CD8-positive, alpha-beta memory T cell (primary cell): ENCODE measurements around the gene ROM1. TPM values are rescaled to one million over a fixed set of nuclear protein-coding genes. Genes with fewer than 3 reads are reported as not detected.
"Not testable (repeated sequence)": the region's sequence is repeated elsewhere in the genome, so short reads cannot be mapped to it uniquely, and the experiment has no call there.

Source experiments
- CTCF ChIA-PET: fragments of 350-600 bp; sonication (Branson Sonifier 250); formaldehyde crosslinking; loops from one replicate; lab custom pipeline; 2021; ENCODE audit warnings: antibody characterized with exemption; lab: Charles Lee
- POLR2A ChIA-PET: fragments of 350-600 bp; sonication (Branson Sonifier 250); formaldehyde crosslinking; loops from one replicate; lab custom pipeline; 2021; ENCODE audit warnings: antibody characterized with exemption; lab: Charles Lee
- DNase-seq, 5 donors: peaks; one replicate each; pipeline versions ENCODE4 v3.0.0 to v3.0.0-alpha.2; 2020 to 2022; ENCODE audit warnings: mixed read lengths in 1 of 5
- H3K27ac ChIP-seq: one replicate; pipeline ENCODE4 v1.7.0; 2013; ENCODE audit warnings: low read depth, mild to moderate bottlenecking, low read length, moderate library complexity
- H3K27me3 ChIP-seq: 2 replicates; pipeline ENCODE4 v1.7.0; 2013; ENCODE audit warnings: low read length, mild to moderate bottlenecking; ENCODE audit not compliant: insufficient read depth, poor library complexity, severe bottlenecking
- H3K36me3 ChIP-seq: 2 replicates; pipeline ENCODE4 v1.7.0; 2013; ENCODE audit warnings: mild to moderate bottlenecking, low read length, moderate library complexity; ENCODE audit not compliant: insufficient read depth
- H3K4me1 ChIP-seq: 2 replicates; pipeline ENCODE4 v1.7.0; 2013; ENCODE audit warnings: mild to moderate bottlenecking, low read length, moderate library complexity; ENCODE audit not compliant: insufficient read depth
- H3K4me3 ChIP-seq: 2 replicates; pipeline ENCODE4 v1.7.0; 2013; ENCODE audit warnings: mild to moderate bottlenecking, low read length
- H3K9me3 ChIP-seq: 2 replicates; pipeline ENCODE4 v1.7.0; 2013; ENCODE audit warnings: mild to moderate bottlenecking, low read length
- H3K27ac Mint-ChIP-seq, 8 donors: one replicate each; pipeline ENCODE4 v1.8.0; 2020 to 2021; ENCODE audit warnings: mixed read lengths in 8 of 8, mild to moderate bottlenecking in 6 of 8, inconsistent platforms in 3 of 8, moderate library complexity in 3 of 8
- H3K27me3 Mint-ChIP-seq, 2 donors: one replicate each; pipeline ENCODE4 v1.8.0; 2020 to 2021; ENCODE audit warnings: mixed read lengths in 2 of 2, mild to moderate bottlenecking in 1 of 2, moderate library complexity in 1 of 2
- H3K36me3 Mint-ChIP-seq, 3 donors: one replicate each; pipeline ENCODE4 v1.8.0; 2020 to 2021; ENCODE audit warnings: mixed read lengths in 3 of 3, inconsistent platforms in 1 of 3, mild to moderate bottlenecking in 1 of 3
- H3K4me1 Mint-ChIP-seq, 3 donors: one replicate each; pipeline ENCODE4 v1.8.0; 2020 to 2021; ENCODE audit warnings: mixed read lengths in 3 of 3, inconsistent platforms in 1 of 3, mild to moderate bottlenecking in 1 of 3
- H3K4me3 Mint-ChIP-seq, 7 donors: one replicate each; pipeline ENCODE4 v1.8.0; 2020 to 2021; ENCODE audit warnings: mixed read lengths in 7 of 7, mild to moderate bottlenecking in 6 of 7, moderate library complexity in 4 of 7, inconsistent platforms in 2 of 7
- H3K9me3 Mint-ChIP-seq, 5 donors: one replicate each; pipeline ENCODE4 v1.8.0; 2020 to 2022; ENCODE audit warnings: mixed read lengths in 5 of 5, mild to moderate bottlenecking in 3 of 5, moderate library complexity in 2 of 5, inconsistent platforms in 1 of 5
- polyA plus RNA-seq: library from polyadenylated mRNA; unstranded; fragments of 300-500 nt; fragmentation: Illumina TruSeq; gene quantifications from one replicate; pipeline ENCODE4 v1.2.3, GENCODE V29; 2021
- total RNA-seq, 2 experiments: library from RNA; stranded (reverse); gene quantifications; one replicate each; pipeline ENCODE4 v1.2.3, GENCODE V29; 2021

The ROM1 gene
- total and polyA plus RNA-seq, 3 experiments from 2014 or later = 1.7 to 5.3 (median 4.9) TPM

DNA sequence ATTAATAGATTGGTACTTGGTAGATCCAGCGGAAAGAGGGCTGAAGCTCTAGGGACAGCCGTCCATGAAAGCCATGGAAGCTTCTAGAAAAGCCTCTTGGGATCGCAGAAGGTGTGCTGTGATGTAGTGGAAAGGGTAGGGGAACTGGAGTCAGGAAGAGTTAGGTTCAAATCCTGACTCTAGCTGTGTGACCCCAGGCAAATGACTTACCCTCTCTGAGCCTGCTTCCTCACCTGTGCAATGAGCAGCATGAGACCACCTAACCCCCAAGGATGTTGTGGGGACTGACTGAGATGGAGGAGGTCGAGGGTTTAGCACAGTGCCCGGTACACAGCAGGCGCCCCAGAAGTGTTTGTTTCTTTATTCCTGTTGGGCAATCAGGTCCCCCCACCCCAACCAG, 2.7 kb upstream of the ROM1 start:
- H3K4me1 ChIP-seq = peaks cover 30% of the 10 kb centered on the region

DNA sequence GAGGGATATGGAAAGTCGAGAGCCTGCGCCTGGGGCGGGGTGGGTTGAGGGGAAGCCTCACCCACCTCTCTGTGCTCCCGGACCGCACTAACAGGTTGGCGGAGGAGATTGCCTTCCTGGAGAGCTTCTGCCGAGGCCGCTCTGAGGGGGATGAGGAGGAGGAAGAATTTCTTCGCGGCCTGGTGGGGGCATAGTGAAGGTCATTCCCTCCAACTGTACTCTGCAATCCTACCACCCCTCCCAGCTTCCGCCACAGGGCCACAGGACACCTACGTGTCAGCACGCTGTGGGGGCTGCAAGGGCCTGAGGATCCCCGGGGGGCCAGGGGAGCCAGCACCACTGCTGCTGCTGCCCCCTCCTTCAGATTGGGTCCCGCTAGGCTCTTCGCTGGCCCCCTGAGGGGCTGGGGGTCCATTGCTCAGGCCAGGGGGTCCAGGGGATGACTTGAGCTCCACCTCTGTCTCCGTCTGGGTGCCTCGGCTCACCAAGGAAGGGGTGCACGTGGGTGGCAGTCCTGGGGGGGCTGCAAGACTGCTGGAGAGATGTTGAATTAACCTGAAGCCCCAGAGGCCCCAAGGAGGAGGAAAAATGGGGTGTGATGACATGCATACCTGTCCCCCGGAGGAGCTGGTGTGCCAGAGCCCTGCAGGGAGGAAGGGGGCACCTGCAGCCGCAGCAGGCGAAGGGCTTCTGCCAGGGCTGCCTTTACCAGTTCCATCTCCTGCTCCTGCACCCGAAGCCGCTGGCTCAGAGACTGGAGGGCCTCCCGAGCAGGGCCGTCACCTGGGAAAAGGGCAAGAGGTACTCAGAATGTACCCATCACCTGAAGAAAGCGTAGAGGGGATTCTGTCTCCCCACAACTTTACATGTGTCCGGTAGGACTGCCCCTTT, 2.0 kb upstream of the ROM1 start:
- Histone ChIP-seq H3K27ac (peak overlapping the region; percentile 83), H3K36me3 (peaks cover 31% of the 10 kb centered on the region), H3K4me1 (peaks cover 30% of the 10 kb centered on the region), H3K4me3 (peak overlapping the region; percentile 76), H3K9me3 (no peaks in the 10 kb centered on the region), H3K27me3 (no peaks in the 10 kb centered on the region)
- Mint-ChIP-seq H3K27ac (peak overlapping the region; percentile 92 to 99 (median 97)), H3K9me3 (no peaks in the 10 kb centered on the region), H3K27me3 (no peaks in the 10 kb centered on the region), H3K4me1 (peaks cover 39 to 69% (median 44%) of the 10 kb centered on the region in 3 donors), H3K4me3 (peak overlapping the region; percentile 89 to 99 (median 95)), H3K36me3 (peaks cover 0 to 60% (median 7%) of the 10 kb centered on the region in 3 donors)
- no peak for DNase-seq
- CTCF ChIA-PET = interaction anchor here (0.5 to 3.8 kb wide), 14 partner anchors 9 to 237 kb away, joined by 3 to 15 read pairs (median 4); partner anchors contain the start of genes B3GAT3, C11orf98, CSKMT and INTS5
- POLR2A ChIA-PET = interaction anchor here (0.6 to 5.4 kb wide), 8 partner anchors 9 to 270 kb away, joined by 3 to 32 read pairs (median 5); partner anchors contain the start of genes B3GAT3, C11orf98, CSKMT and GANAB

More for the DNA sequence above, 2.7 kb upstream of the ROM1 start:
- H3K4me3 ChIP-seq = no peak overlapping the region
- Mint-ChIP-seq H3K4me1 (peaks cover 39 to 72% (median 44%) of the 10 kb centered on the region in 3 donors), H3K36me3 (peaks cover 0 to 66% (median 7%) of the 10 kb centered on the region in 3 donors), H3K27ac (peak overlapping the region; percentile 50 to 98 (median 77)), H3K4me3 (peak overlapping the region; percentile 64 to 89 (median 78)), H3K9me3 (no peaks in the 10 kb centered on the region), H3K27me3 (no peaks in the 10 kb centered on the region)
- no peaks in the 10 kb centered on the region for H3K9me3 ChIP-seq
- H3K27ac ChIP-seq = peak overlapping the region; percentile 83
- H3K36me3 ChIP-seq = peaks cover 37% of the 10 kb centered on the region
- no peak for DNase-seq
- POLR2A ChIA-PET = interaction anchor here (0.5 to 5.4 kb wide), 4 partner anchors 8 to 176 kb away, joined by 3 to 32 read pairs (median 15); partner anchors contain the start of genes MTA2 and TUT1
- CTCF ChIA-PET = interaction anchor here (0.5 to 3.8 kb wide), 5 partner anchors 10 to 55 kb away, joined by 3 to 15 read pairs (median 6); partner anchors contain the start of genes B3GAT3, C11orf98 and CSKMT
- H3K27me3 ChIP-seq = no peaks in the 10 kb centered on the region

DNA sequence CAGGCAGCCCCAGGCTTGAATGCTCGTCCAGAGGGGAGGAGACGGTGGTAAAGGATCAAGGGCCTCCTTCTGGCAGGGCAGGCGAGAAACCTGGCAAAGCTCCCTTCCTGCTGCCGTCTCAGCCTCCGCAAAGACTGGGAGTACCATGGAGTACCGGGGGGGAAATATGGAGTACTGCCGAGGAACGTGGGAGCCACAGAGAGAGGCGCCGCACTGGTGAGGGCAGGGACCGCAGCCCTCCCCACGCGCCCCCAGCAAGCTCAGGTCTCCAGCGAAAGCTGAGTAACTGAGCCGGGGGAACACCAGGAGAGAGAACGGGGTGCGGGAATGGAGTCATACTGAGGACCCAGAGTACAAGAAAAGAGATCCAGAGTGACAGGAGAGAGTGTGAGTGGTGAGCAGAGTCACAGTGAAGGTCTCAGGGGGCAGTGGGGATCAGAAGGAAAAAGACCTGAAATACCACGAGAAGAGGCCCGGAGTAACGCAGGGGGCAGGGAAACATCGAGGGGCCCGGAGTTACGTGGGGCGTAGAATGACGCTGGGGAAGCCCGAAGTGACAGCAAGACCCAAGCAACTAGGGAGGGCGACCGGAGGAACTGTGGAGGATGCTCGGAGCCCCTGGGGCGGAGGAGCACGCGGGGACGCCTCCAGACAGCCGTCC, 1.2 kb upstream of the ROM1 start:
- Histone ChIP-seq H3K27ac (peak overlapping the region; percentile 83), H3K4me1 (peaks cover 30% of the 10 kb centered on the region), H3K4me3 (peak overlapping the region; percentile 76), H3K36me3 (peaks cover 26% of the 10 kb centered on the region), H3K27me3 (no peaks in the 10 kb centered on the region), H3K9me3 (no peaks in the 10 kb centered on the region)
- no peaks in the 10 kb centered on the region for H3K27me3 Mint-ChIP-seq
- no peaks in the 10 kb centered on the region for H3K9me3 Mint-ChIP-seq
- ChIA-PET POLR2A (interaction anchor here (1.0 to 5.4 kb wide), 7 partner anchors 10 to 269 kb away, joined by 3 to 32 read pairs (median 7); partner anchors contain the start of genes B3GAT3, C11orf98, CSKMT and GANAB), CTCF (interaction anchor here (0.5 to 3.8 kb wide), 16 partner anchors 9 to 237 kb away, joined by 3 to 15 read pairs (median 4); partner anchors contain the start of genes B3GAT3, BSCL2, C11orf98 and CSKMT)
- peaks cover 0 to 62% (median 7%) of the 10 kb centered on the region in 3 donors for H3K36me3 Mint-ChIP-seq
- peaks cover 39 to 68% (median 44%) of the 10 kb centered on the region in 3 donors for H3K4me1 Mint-ChIP-seq
- peak in 2 of 5 donors; percentile 16 to 58 for DNase-seq
- H3K27ac Mint-ChIP-seq = peak overlapping the region; percentile 92 to 99 (median 97)
- H3K4me3 Mint-ChIP-seq = peak overlapping the region; percentile 89 to 99 (median 95)

DNA sequence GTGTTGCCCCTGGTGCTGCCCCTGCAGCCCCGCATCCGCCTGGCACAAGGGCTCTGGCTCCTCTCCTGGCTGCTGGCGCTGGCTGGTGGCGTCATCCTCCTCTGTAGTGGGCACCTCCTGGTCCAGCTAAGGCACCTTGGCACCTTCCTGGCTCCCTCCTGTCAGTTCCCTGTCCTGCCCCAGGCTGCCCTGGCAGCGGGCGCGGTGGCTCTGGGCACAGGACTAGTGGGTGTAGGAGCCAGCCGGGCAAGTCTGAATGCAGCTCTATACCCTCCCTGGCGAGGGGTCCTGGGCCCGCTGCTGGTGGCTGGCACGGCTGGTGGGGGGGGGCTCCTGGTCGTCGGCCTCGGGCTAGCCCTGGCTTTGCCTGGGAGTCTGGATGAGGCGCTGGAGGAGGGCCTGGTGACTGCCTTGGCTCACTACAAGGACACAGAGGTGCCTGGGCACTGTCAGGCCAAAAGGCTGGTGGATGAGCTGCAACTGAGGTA, 278 bp downstream of the ROM1 start:
- no peaks in the 10 kb centered on the region for H3K9me3 Mint-ChIP-seq
- H3K4me1 ChIP-seq = peaks cover 30% of the 10 kb centered on the region
- peak overlapping the region; percentile 15 to 88 (median 67) for H3K4me3 Mint-ChIP-seq
- no peaks in the 10 kb centered on the region for H3K27me3 Mint-ChIP-seq
- H3K27ac ChIP-seq = peak overlapping the region; percentile 83
- H3K36me3 ChIP-seq = peaks cover 18% of the 10 kb centered on the region
- no peak for DNase-seq
- H3K27me3 ChIP-seq = no peaks in the 10 kb centered on the region
- H3K36me3 Mint-ChIP-seq = peaks cover 0 to 55% (median 5%) of the 10 kb centered on the region in 3 donors
- peak overlapping the region in 7 of 8 donors; percentile 63 to 92 (median 84) for H3K27ac Mint-ChIP-seq
- no peak overlapping the region for H3K4me3 ChIP-seq
- peaks cover 37 to 57% (median 39%) of the 10 kb centered on the region in 3 donors for H3K4me1 Mint-ChIP-seq
- ChIA-PET CTCF (interaction anchor here (1.3 to 3.8 kb wide), 2 partner anchors 7 to 52 kb away, joined by 3 to 15 read pairs; partner anchors contain the start of gene B3GAT3), POLR2A (interaction anchor here (0.6 to 5.4 kb wide), 6 partner anchors 8 to 1656 kb away, joined by 3 to 32 read pairs (median 10); partner anchors contain the start of genes B3GAT3, C11orf98, CSKMT and GANAB)
- H3K9me3 ChIP-seq = no peaks in the 10 kb centered on the region

DNA sequence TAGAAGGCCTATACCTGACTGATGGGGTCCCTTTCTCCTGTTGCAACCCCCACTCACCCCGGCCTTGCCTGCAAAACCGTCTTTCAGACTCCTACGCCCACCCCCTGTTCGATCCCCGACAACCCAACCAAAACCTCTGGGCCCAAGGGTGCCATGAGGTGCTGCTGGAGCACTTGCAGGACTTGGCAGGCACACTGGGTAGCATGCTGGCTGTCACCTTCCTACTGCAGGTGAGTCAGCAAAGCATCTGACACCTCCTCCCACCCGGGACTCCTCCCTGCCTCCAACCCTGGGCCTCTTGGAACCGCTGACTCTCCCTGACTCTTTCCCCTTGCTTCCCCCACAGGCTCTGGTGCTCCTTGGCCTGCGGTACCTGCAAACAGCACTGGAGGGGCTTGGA, 1.2 kb downstream of the ROM1 start:
- H3K4me1 ChIP-seq = peaks cover 30% of the 10 kb centered on the region
- H3K4me1 Mint-ChIP-seq = peaks cover 33 to 54% (median 38%) of the 10 kb centered on the region in 3 donors
- POLR2A ChIA-PET = interaction anchor here (5.4 kb wide), 1 partner anchor 22 kb away, joined by 32 read pairs; the partner anchor contains the start of gene TUT1
- peak overlapping the region in 2 of 7 donors; percentile 53 to 79 for H3K4me3 Mint-ChIP-seq
- H3K27me3 Mint-ChIP-seq = no peaks in the 10 kb centered on the region
- no peaks in the 10 kb centered on the region for H3K27me3 ChIP-seq
- peaks cover 11% of the 10 kb centered on the region for H3K36me3 ChIP-seq
- no peak for DNase-seq
- no peaks in the 10 kb centered on the region for H3K9me3 ChIP-seq
- peaks cover 0 to 52% (median 2%) of the 10 kb centered on the region in 3 donors for H3K36me3 Mint-ChIP-seq
- H3K9me3 Mint-ChIP-seq = no peaks in the 10 kb centered on the region
- CTCF ChIA-PET = interaction anchor here (1.2 kb wide), 1 partner anchor 49 kb away, joined by 3 read pairs; no protein-coding TSS in a partner anchor
- peak overlapping the region in 7 of 8 donors; percentile 77 to 96 (median 87) for H3K27ac Mint-ChIP-seq
- H3K4me3 ChIP-seq = no peak overlapping the region
- H3K27ac ChIP-seq = peak overlapping the region; percentile 31

DNA sequence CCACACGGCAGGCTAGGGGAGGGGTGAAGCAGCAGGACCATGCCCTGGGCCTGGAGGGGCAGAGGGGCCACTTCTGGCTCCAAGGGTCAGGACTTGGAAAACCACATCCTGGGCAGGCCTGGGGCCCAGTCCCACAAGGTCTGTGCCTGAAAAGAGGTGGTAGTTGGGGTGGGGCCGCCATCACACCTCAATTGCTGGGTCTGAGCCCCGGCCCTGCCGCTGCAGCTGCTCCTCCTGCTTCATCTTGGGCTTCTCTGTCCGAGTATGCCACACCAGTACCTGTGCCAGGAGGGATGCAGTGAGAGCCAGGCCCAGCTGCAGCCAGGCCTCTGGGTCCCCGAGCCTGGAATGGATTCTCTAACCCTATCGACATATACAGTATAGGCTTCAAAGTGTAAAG, 2.5 kb downstream of the ROM1 start:
- Mint-ChIP-seq H3K36me3 (peaks cover 0 to 44% (median 2%) of the 10 kb centered on the region in 3 donors), H3K9me3 (no peaks in the 10 kb centered on the region), H3K27me3 (no peaks in the 10 kb centered on the region), H3K27ac (peak overlapping the region in 1 of 8 donors; percentile 56), H3K4me3 (no peak overlapping the region), H3K4me1 (peaks cover 30 to 50% (median 36%) of the 10 kb centered on the region in 3 donors)
- Histone ChIP-seq H3K9me3 (no peaks in the 10 kb centered on the region), H3K36me3 (peaks cover 3% of the 10 kb centered on the region), H3K4me1 (peaks cover 25% of the 10 kb centered on the region), H3K27ac (no peak overlapping the region), H3K27me3 (no peaks in the 10 kb centered on the region), H3K4me3 (no peak overlapping the region)
- ChIA-PET POLR2A (interaction anchor here (0.6 kb wide), 1 partner anchor 65 kb away, joined by 6 read pairs; no protein-coding TSS in a partner anchor), CTCF (interaction anchor here (1.2 to 3.0 kb wide), 2 partner anchors 24 to 48 kb away, joined by 3 to 10 read pairs; partner anchors contain the start of gene TUT1)
- DNase-seq = no peak

DNA sequence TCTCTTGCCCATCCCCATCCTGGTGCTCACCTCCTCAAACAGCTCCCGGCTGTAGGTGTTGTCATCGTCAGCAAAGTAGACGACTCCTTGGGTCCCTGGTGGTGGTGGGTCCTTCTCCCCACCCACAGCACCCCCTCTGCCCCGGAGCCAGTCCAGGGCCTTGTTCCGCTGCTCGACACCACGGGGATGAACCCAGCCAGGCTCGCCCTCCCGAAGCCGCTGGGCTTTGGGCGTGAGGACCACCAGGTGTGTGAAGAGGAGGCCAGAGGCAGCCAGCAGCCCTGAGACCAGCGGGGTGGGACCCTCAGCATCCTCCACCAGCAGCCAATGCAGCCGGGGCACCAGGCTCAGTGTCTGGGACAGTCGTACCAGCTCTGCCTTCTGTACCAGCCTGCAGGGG, 3.9 kb downstream of the ROM1 start:
- H3K27ac ChIP-seq, H3K9me3 ChIP-seq, DNase-seq, H3K4me3 ChIP-seq, H3K27me3 ChIP-seq, H3K27me3 Mint-ChIP-seq, H3K9me3 Mint-ChIP-seq, H3K4me3 Mint-ChIP-seq, H3K36me3 ChIP-seq: not testable (repeated sequence)
- CTCF ChIA-PET = interaction anchor here (1.2 to 3.0 kb wide), 2 partner anchors 24 to 25 kb away, joined by 5 to 10 read pairs; partner anchors contain the start of gene TUT1
- peaks cover 0 to 45% (median 2%) of the 10 kb centered on the region in 3 donors for H3K36me3 Mint-ChIP-seq
- POLR2A ChIA-PET = interaction anchor here (0.6 to 1.0 kb wide), 2 partner anchors 18 to 110 kb away, joined by 3 read pairs; partner anchors contain the start of gene HNRNPUL2
- H3K4me1 Mint-ChIP-seq = peaks cover 28 to 46% (median 34%) of the 10 kb centered on the region in 3 donors
- H3K27ac Mint-ChIP-seq = peak overlapping the region in 2 of 8 donors; percentile 57 to 71
- peaks cover 21% of the 10 kb centered on the region for H3K4me1 ChIP-seq
